C4-2B (cell line): ENCODE measurements around the gene CORIN.

Experiments used
- H3K27ac ChIP-seq: fragments of 450-650 bp; 2 replicates; pipeline ENCODE4 v1.5.1; 2017
- CTCF ChIP-seq: fragments of 450-650 bp; conservative IDR thresholded peaks from 2 replicates; pipeline ENCODE4 v1.5.1; 2017; ENCODE audit warnings: mild to moderate bottlenecking
- ZFX ChIP-seq: fragments of 450-650 bp; IDR thresholded peaks from 2 replicates; pipeline ENCODE4 v1.6.1; 2017

Gene CORIN

GRCh38 chr4:47741200-47741599, 96.7 kb downstream of the CORIN start:
- TF ChIP-seq ZFX (no peak), CTCF (no peak)
- H3K27ac ChIP-seq: no peak overlapping the region

GRCh38 chr4:47737326-47737725, 100.5 kb downstream of the CORIN start:
- H3K27ac ChIP-seq: no peak overlapping the region

GRCh38 chr4:47736555-47736954, 101.3 kb downstream of the CORIN start:
- TF ChIP-seq CTCF (no peak), ZFX (no peak)
- H3K27ac ChIP-seq: no peak overlapping the region

More at GRCh38 chr4:47737326-47737725, 100.5 kb downstream of the CORIN start:
- TF ChIP-seq ZFX: no peak
- TF ChIP-seq CTCF: no peak

GRCh38 chr4:47736146-47736545, 101.7 kb downstream of the CORIN start:
- TF ChIP-seq ZFX (no peak), CTCF (no peak)
- no peak overlapping the region for H3K27ac ChIP-seq

- no peak for TF ChIP-seq CTCF
- no peak for TF ChIP-seq ZFX
- H3K27ac ChIP-seq: no peak overlapping the region
Measured at GRCh38 chr4:47733302-47734175, 104.3 kb downstream of the CORIN start.

- no peak overlapping the region for H3K27ac ChIP-seq
- no peak for TF ChIP-seq CTCF
- no peak for TF ChIP-seq ZFX
Measured at GRCh38 chr4:47731182-47731581, 106.7 kb downstream of the CORIN start.

- TF ChIP-seq CTCF (no peak), ZFX (no peak)
- no peak overlapping the region for H3K27ac ChIP-seq
Measured at GRCh38 chr4:47729131-47729680, 108.7 kb downstream of the CORIN start.
